HG02610 (cell line): ENCODE data around the gene SDCCAG8.
A peak's percentile ranks its signal among the peaks of the same experiment; 100 is the strongest.

Experiments
- ATAC-seq: cut with Tn5 transposase; IDR thresholded peaks from one replicate; pipeline ENCODE4 v1.9.1; 2021; ENCODE audit warnings: mild to moderate bottlenecking, moderate library complexity; ENCODE audit not compliant: unreplicated experiment

SDCCAG8 gene

DNA sequence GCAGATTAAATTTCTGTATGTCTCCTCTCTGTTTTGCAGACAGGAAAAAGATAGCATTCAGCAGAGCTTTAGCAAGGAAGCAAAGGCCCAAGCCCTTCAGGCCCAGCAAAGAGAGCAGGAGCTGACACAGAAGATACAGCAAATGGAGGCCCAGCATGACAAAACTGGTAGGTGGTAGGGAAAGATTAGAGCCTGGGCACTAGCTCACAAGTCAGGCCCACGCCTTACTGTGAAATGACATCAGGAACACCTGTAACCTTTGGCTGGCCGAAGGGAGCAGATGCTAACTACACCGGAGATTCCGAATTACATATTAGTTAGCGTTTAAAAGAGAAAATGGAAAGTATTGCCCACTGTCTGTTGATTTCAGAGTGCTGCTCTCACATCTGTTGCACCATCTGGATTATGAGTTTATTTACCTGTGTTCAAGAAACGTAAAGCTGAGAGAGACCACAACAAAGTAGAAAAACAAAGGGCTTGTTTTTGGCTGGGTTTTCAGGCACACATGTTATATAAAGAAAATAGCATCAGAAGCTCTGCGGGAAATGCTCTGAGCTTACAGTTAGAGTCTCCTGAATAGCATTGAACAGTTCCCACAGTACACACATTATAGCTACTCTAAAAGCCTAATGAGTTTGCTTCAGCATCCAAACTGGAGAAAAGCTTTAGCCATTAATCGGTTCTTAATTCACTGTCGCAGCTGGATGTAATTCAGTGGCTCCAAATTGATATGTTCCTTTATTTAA, 160.0 kb downstream of the SDCCAG8 start:
- no peak for ATAC-seq

DNA sequence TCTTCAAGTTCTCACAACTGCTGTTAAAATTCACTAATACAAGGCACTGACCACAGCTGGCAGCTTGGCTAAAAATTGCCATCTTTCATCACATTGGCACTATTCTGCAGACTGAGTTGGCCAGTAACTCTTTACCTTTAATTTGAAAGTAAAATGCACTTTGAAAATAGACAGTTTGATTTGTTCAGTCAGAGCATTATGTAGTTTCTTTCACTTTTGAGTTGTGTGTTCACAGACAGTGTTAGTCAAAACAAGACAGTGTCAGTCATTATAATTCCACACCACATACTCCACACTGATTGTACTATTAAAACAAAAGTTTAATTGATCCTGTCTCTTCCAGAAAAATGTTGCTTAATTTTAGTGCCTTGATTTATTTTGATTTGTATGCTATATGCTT, 160.7 kb downstream of the SDCCAG8 start:
- peak; percentile 95 for ATAC-seq

DNA sequence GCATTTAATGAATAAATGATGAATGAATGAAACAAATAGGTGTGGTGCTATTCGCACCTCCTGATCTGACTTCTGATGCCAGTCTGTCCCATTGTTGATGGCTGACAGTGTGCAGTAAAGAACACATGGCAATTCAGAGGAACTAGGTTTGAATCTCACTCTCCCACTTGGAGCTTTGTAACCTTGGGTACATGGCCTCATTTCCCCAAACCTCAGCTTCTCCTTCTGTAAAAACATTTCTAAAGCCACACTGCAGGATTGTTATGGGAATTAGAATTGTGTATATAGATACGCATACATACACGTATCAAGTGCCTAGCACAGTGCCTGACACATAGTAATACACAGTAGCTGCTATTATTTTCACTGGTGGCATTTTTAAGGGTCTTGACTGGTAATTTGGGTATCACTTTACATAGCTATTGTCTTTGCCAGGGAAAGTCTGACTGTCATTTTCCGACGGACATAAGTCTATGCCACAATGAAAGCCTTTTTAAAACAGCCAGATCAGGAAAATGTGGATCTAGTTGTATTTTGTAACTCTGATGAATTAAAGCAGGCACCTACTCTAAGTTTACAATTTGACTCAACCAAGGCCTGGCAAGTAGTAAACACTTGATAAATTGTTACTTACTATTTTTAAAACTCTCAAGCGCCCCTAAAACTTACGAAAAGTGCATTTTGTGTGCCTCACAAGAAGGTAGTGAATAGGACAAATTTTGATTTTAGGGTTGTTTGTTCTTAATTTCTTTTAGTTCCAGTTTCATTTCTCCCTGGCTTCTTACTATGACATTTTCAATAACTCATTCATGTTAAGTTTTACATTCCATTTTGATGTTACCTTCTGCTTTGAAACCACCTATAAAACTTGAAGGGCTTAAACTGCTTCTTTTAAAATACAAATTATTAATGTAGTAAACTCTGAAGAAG, 164.4 kb downstream of the SDCCAG8 start:
- ATAC-seq: no peak

DNA sequence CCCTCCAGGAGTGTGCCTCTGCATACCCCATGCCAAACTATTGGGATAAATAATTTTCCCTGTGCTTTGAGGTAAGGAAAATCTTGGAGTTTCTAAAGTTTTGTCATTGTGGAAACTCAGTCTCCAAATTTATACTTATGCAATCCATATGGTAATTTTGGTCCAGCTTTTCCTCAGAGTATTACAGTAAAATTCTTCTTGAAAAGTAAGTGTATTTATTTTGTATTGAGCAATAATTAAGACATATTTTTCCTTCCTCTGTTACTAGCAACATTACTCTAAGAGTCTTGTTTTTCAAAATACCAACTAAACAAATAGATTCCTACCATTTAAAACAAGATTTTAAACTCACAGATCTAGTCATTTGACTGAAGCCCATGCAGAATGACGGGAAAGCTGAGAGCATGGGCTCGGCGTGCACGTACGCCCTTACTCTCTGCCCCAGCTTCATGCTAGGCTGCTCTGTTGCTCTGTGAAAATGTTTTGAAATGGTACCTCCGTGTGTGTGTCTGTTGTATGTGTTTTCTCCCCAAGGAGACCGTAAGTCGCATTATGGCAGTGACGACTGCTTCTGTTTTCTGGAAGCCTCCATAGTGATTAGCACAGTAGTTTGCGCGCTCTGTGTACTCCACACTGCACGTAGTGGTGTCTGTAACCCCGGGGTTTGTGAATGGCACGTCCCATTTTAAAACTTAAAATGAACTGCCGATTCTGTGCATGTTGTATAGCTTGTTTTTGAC, 165.3 kb downstream of the SDCCAG8 start:
- no peak for ATAC-seq

DNA sequence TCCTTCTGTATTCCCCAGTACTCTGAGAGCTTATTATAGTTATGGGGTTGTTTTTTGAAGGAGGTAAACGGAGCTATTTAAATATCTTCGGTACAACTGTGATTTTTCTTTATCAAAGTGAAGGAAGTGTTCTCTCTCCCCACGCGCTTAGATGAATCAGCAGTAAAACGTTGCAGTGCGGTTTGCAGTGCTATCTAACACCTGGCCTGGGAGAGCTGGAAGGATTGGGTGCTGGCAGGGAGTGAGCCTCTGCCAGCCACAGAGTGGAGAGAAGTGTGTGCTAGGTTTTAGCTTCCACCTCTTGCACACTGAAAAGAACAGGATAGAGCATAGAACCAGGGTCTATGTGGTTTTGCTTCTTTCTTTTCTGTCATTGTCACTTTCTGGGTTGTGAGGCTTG, 165.9 kb downstream of the SDCCAG8 start:
- peak; percentile 99 for ATAC-seq

DNA sequence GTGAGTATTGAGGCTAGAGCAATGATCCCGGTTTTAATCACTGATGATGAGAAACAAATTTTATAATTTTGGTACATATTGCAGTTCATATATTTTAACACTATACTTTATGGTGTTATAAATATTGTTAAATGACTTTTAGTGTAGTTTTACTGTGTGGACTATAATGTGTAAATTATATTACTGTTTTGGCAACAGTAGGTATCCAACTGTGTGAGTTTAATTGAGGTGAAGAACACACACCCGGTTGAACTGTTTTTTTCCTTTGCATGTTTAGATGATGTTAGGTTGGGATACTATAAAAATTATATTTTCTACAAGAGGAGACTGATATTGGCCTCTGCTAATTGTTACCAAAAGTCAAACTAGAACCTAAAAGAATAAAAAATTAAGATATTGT, 166.5 kb downstream of the SDCCAG8 start:
- no peak for ATAC-seq

DNA sequence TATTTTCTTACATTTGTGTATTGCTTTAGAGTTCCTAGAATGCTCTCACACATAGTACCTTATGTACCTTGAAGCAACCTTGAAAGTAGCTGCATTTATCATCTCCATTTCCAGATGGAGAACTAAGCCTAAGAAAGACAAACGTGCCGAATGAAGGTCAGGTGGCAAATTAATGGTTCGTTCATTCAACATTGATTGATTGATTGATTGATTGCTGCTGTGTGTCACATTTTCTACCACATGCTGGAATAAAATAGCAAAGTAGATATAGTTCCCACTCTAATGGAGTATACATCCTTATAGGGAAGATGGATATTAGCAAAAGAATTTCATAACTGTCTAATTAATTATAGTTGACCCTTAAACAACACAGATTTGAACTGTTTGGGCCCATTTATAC, 172.2 kb downstream of the SDCCAG8 start:
- ATAC-seq: no peak

DNA sequence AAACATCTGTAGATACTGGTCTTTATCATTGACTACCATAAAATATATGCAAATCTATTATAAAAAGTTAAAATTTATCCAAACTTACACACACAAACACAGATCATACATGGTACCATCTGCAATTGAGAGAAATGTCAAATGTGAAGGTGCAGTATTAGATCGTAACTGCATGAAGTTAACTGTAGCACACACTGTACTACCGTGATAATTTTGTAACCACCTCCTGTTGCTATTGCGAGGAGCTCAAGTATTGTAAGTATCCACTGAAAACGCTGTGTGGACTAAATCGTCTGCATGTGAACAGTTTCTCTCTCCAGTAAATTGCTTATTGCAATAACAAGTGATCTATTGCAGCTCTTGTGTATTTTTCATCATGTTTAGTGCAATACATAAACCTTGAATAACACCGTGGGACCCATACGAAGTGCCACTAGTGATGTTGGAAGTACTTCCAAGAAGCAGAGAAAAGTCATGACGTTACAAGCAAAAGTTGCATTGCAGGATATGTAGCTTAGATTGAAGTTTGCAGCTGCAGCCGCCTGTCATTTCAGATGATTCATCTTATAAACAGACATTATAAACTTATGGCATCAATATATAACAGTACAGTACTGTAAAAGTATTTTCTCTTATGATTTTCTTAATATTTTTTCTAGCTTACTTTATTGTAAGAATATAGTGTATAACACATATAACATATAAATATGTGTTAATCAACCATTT, 172.9 kb downstream of the SDCCAG8 start:
- ATAC-seq: no peak

DNA sequence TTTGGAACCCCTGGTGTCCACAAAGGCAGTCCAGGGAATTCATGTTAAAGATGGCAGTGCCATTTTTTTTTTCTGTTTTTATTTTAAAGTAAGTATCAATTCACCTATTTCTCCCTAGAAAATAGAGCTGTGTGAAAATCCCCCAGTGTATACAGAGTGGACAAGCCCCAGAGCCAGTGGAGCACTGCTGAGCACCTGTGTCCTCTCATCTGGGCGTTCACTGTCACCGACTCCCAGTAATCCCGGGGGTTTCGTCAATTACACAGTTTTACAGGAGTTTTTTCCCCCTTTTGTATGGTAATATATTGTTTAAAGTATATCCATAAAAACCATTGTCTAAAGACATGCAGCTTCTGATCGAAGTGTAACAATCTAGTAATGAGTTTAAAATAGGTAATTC, 175.8 kb downstream of the SDCCAG8 start:
- ATAC-seq: no peak

DNA sequence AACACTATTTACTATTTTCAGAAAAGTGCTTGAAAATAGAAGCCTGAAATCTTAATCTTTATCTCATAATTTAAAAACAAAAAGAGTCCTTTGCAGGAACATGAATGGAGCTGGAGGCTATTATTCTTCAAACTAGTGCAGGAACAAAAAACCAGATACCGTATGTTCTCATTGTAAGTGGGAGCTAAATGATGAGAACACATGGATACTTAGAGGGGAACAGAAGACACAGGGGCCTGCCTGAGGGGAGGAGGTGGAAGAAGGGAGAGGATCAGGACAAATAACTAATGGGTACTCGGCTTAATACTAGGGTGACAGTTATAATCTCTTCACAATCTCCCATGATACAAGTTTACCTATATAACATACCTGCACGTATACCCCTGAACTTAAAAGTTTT, 176.3 kb downstream of the SDCCAG8 start:
- ATAC-seq: no peak

DNA sequence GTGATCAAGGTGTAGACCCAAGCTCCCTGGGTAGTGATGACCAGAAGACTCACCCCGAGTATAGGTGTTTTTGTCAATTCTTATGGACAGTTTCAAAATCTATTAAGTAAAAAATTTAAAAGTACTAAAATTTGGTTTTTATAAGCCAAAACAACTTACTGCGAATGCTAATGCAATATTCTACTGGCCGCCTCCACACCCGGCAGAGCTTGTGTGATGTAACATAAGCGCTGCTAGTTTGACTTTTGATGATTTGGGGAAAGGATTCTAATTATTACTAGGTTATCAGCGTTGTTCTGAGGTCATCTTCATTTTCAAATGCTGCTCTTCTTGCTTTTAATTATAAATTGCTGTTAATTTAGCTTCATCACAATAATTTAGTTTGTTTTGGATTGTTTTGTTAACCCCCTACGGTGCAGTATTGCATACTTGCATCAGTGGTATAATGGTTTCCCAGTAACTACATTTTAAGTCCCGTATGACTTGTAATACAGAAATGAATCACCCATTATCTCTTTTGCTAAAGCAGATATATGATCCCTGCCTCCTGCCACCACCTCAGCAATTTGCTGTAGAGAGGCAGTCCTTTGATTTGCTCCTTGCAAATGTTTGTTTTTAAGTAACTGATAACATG, 178.0 kb downstream of the SDCCAG8 start:
- ATAC-seq: no peak

DNA sequence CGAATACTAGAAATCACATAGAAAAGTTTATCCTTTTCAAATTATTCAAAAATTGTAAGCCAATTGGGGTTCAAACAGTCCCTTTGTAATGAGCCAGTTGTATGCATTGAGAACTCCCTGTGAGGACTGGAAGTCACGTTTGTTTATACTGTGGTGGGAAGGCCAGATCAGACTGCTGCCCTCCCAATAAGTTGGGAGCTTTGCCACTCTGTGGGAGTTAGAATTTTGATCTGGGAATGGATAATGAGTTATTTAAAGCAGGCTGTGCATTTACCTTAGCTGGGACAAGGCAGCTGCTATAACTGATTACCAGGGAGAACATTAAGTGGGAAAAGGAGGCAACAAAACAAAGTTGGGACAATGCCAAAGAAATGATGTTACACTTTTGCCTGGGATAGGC, 178.8 kb downstream of the SDCCAG8 start:
- ATAC-seq: no peak

DNA sequence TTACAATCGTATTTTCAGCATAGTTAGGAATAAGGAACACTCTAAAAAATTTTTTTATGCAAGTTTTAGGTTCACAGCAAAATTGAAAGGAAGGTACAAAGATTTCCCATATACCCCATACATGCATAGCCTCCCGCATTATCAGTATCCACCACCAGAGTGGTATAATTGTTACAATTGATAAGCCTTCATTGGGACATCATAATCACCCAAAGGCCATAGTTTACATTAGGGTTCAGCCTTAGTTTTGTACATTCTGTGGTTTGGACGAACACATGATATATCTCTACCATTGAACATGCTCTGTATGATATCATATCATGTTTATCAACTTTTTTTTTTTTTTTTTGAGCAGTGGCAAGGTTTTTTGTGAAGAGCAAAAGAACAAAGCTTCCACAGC, 180.0 kb downstream of the SDCCAG8 start:
- no peak for ATAC-seq

DNA sequence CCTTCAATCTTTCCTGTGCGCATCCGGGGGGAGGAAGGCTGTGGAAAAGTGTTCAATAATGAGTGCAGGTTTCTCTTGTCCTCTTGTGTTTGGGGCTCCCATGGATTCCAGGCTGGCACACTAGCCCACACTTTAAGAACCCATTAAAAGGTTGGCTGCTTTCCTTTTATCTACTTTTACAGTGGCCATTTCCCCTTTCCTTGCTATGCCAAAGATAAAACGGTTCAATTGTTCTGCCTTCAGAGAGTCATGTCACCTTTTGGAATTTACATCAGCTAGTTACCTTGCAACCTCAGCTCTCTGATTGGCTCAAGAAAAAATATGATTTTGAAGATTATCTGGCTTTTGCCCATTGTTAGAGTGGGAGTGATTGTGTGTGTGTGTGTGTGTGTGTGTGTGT, 182.3 kb downstream of the SDCCAG8 start:
- no peak for ATAC-seq

DNA sequence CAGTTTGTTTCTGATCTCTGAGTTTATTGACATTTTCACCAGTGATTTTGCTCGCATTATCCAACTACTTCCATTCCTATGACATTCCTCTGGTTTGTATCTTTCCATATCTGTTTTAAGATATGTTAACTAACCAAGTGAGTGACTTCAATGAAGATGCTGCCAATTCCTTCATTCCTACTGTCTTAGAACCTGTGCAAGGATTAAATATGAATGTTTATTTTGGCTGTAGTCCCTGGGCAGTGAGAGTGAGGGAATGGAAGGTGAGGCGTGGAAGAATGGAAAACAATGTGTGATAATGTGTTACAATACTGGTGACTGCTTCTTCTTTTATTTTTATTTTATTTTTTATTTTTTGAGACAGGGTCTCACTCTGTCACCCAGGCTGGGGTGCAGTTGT, 183.0 kb downstream of the SDCCAG8 start:
- no peak for ATAC-seq

DNA sequence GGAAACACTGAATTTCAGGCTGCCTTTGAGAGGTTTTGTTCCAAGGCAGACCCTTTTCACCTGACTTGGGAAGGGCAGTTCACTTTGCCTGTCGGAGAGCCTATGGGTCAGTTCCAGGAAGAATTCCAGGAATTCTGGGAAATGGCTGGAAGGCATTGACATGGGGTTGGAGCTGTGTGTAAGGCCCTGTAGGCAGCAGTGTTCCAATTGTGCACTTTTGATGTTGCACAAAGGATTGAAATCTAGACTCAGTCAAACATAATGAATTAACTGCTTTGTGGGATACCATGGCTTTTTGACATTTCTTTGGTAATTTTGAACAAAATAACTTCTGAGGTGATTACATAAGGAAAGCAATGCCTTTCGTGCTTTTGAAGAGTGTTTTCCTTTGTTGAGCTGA, 184.6 kb downstream of the SDCCAG8 start:
- ATAC-seq: no peak

DNA sequence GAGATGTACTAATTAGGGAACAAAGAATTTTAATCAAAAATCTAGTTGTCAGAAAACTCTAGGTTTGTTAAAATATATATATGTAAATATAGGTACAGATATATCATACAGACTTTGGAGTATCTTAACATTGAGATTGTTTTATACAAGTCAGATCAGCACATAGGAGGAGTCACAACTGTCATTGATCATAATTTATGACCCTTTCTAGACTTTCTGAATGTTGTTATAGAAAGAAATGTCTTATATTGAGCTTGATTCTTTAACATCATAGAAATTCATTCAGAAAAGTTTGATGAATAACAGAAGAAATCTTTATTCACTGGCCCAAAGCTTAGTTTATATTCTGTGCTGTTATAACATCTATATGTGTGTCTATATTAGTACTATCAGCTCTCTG, 185.8 kb downstream of the SDCCAG8 start:
- ATAC-seq: no peak

DNA sequence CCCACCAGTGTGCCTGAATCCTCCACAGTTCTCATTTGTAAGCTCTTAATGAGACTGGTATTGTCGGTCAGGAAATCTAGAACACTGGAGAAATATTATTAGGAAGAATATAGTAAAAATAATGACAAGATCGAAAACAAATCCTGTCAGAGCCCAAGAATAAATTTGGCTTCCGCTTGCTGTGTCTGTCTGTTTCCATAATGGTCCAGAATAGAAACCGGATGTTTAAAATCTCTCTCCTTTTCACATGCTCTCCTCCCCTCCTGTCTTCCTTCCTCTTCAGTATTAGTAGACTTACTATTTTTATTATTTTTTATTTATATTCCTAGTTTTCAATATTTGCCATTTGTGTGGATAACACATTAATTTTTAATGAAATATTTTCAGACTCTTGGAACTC, 187.7 kb downstream of the SDCCAG8 start:
- no peak for ATAC-seq

DNA sequence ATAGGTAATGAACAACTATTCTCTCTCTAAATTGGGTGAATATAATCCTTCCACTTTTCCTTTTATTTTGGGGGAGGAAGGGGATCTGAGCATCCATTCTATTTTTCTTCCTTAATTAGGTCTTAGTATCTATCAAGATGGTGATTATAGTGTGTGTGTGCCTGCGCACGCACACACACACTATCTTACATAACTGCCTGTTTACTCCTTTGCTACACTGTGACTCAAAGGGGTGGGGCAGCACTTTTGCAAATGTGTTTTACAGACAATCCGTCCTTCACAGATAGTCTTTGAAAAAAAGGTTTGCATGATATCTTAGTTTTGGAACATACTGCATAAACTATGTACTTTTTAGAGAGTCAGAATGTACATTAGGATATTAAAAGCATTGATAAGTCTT, 191.5 kb downstream of the SDCCAG8 start:
- no peak for ATAC-seq

DNA sequence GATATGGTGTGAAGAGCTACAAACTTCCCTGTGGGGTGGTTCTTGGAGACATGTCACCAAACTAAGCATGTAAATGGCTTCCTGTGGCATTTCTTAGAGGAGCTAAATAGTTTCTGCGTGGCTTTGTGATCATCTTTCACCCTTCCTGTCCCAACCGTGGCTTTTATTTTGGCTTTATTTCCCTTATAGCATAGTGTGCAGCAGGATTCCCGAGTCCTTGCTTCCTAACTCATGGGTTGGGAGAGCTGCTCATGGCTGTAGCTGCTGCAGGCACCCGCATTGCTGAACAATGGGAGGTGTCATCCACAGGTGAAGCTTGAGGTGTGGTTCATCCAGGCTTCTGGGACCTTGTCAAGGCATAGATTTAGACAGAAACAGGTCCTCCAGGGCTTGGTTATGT, 192.0 kb downstream of the SDCCAG8 start:
- no peak for ATAC-seq
